ENCODE measurements around the gene P4HB.

Gene P4HB

DNA sequence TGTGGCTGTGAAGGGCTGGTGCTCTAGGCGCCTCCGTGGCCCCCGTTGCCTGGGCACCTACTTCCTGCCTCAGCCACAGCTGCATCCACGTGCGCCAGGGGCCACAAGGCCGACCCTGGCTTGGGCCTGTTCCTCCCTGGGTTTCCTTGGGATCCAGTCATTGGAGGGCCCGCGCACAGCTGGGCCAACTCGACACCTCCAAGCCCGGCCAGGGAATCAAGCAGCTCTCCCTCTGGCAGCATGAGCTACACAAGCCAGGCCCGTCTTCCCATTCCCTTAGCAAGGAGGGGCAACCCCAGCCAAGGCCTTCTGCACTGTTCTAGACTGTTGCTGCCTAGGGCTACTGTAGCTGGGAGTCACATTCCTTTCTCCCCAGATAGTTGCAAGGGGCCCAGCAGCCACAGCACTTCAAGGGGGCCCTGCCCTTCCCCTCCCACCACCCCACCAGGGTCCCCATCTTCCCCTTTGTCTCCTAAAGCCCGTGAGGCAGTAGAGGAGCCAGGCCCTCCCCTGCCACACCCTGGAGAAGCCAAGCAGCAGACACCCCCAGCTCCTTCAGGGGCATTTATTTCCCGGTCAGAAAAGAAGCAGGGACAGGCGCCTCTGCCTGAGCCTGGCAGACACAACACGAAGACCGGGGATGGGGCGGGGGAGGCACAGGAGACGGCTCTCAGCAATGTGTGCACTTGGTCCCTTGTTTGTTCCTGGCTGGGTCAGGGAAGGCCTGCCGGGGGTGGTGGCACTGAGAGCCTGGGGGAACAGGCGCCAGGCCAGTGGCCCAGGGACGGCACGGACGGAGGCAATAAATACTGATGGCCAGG, 7.0 kb upstream of the P4HB start:
- peak; percentile 68 for DNase-seq

DNA sequence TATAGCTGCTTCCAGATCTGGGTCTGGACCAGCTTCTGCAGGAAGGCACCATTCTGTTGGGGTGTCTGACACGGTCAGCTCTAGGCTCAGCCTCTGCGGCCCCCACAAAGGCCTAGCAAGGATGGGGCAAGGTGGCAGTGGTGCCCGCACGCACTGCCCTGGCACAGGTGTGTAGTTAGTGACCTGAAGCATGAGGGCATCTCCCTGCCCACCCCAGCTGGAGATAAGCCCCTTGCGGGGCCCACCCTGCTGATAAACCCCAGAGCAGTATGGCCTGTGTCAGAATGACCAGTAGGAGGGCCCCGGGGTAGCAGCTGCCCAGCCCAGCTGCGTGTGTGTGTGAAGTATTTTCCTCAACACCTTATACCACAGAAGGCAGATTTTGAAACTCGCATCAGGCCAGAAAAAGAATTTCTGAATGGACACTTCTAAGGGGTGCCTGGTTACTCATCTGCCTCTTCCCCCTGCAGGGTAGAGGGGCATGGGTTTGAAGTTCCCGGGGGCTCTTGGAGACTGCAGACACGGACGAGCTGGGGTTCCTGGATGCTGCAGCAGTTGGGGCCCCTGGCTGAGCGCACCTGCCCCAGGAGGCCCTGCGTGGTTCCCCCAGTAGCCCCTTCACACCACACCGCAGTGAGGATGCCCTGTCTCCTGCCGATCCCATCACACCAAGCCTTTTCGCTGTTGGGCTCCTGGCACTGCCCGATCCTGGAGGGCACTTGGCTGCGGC, 6.3 kb upstream of the P4HB start:
- DNase-seq = peak in 1 of 2 experiments; percentile 54

DNA sequence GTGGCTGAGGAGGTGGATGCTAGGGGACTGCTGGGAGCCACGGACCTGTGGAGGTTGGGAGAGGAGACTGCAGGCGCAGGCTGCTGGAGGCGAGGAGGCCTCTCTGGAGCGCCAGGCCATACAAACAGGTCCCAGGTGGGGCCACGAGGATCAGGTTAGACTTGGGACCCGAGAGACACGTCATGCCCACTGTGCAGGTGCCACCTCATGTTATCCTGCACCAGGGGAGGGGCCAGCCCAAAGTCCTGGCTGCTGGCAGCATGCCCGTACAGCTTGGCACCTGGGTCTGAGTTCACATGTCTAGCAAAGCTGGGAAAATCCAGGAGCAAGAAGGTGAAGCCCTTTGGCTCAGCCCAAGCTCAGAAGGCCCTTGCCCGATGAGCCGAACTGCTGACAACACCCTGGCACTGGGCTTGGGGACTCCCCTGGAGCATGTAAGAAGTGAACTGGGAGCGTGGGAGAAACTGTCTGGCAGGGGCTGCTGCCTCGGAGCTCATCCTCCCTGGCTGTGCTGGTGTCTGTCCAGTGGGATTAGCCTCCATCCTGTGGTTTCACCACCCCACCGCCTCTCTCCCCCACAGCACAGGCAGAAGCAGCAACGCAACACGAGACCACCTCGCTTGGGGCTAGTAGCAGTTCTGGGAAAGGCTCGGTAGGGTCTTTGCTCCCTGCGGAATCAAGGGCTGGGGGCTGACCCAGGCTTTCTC, 5.6 kb upstream of the P4HB start:
- no peak for DNase-seq

DNA sequence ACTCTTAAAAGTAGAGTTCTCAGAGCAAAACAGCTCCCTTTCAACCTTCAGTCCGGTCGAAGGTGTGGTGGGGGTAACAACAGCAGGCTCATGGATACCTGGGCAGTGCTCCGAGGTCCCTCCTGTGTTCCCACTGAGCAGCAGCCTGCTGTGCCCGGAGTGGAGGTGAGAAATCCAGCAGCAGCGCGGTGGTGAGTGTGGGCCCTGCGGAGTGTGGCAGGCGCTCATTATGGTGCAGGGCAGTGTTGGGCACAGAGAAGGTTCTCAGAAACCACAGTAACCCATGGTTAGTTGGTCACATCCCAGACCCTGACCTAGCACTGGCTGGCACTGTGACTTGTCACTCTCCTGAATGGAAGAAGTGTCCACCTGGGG, 5.0 kb upstream of the P4HB start:
- no peak for DNase-seq

DNA sequence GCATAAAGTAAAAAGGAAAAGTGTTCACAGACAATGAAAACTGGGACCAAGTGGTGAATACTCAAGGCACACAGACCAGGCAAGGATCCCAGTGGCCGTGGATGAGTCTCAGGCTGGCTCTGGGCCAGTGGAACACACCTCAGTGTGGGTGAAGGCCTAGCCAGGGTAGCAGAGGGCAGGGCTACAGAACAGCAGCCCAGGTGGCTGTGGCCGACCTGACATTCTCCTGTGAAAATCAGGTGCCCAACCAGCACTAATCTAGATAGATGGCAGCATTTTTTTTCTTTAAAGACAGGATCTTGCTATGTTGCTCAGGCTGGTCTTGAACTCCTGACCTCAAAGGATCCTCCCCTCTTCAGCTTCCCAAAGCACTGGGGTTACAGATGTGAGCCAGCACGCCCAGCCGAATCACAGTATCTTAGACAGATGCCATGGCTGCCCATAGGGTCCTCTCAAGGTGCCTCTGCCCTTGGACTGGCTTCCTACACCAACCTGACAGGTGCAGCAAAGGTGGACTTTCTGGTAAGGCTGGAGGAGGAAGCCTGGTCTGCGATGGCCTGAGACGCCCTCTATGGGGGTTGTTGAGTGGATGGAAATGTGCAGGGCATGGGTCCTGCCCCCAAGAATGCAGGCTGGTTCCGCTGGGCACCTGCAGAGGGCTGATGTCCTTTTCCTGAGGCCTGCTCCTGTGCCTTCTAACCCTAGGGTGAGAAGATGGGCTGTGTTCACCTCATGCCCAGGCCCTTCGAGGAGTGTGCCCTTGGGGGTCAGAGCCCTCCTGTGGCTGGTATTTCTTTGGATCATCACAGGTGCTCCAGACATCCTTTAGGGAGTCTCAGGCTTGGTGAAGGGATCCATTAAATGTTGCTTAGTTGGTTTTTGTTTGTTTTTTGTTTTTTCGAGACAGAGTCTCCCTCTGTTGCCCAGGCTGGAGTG, 3.8 kb upstream of the P4HB start:
- peak in 1 of 2 experiments; percentile 36 for DNase-seq

DNA sequence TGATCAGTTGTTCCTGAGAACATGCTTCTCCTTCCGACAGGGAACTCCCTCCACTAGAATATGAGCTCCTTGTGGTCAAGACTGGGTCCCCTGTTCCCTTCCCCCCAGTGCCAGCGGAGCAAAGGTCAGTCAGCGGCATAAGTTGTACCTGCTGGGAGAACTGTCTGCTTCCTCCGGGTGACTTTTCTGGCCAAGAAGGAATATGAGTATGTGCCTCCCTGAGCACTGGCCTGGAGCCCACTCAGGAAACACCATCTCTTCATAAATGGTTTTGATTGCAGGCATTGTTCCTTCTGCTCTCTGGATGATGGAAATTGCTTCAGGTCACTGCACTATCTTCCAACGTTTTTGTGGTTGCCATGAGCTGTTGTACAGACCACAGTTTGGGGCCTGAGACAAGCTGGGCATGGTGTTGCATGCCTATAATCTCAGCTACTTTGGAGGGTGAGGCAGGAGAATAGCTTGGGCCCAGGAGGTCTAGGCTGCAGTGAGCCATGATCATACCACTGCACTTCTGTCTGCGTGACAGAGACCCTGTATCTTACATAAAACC, 2.9 kb upstream of the P4HB start:
- DNase-seq = no peak

DNA sequence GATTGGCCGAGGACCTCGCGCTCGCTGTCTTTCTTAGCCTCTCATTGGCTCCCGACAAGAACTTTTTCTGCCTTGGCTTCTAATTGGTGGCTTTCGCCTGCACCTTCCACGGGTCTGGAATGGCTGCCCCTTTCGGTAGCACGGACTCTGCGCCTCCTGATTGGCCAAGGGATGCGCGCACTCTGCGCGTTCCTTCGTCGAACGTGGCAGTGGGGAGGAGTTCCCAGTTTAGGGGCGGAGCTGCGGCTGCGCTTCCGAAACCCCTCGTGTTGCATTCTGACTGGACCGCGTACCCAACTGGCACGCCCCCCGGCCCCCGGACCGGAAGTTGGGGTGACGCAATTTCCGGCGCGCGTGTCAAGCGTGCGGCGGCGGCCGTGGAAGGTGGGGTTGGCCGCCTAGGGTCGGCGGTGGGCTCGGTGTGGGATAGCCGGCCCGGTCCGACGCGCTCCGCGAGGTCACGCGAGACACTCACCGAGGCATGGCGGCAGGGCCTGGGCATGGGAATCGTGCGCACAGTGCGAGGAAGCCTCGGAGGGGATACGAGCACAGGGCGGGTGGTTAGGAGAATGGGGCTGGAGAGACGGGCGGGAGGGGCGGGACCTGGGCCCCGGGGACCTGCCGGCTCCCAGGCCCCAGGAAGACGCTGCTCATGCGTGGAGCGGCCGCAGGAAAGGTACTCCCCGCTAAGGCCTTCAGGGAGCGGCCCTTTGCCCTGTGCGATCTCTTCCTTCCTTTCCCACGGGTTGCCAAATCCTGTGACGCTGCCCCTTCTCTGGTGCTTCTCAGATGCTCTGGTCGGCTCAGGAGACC, 627 bp upstream of the P4HB start:
- DNase-seq = peak; percentile 100

DNA sequence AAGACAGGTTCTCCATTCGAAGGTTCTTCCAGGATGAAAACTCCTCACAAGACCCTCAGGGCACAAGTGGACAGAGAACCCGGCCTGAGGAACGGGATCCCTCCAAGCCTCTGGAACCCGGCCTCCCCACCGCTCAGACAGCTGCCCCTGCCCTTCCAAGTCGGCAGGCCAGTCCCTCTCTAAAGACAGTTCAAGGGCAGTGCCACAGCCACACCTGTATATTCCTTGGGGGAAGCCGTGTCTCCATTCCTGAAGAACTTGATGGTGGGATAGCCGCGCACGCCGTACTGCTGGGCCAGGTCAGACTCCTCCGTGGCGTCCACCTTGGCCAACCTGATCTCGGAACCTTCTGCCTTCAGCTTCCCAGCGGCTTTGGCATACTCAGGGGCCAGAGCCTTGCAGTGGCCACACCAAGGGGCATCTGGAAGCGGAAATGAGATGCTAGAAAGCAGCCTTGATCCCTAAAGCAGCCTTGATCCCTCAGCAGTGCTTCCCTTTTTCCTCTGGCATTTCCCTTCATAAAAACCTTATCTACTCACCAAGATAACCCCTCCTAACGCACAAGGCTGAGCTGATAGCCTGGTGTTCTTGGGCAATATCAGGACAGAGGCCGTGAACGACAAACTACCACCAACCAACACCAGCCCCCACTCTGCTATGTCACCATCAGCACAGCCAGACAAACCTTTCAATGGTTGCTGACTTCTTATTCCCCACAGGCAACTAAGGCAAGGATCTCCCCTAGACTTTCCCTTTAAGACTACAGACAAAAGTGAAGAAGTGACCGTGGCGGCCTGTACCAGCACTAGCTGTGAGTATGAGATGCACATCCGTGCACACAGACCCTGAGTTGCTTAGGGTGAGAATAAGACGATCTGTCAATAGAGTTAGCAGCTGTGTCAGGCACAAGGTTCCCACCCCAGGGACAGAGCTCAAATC, 1.1 kb downstream of the P4HB start:
- DNase-seq = no peak

DNA sequence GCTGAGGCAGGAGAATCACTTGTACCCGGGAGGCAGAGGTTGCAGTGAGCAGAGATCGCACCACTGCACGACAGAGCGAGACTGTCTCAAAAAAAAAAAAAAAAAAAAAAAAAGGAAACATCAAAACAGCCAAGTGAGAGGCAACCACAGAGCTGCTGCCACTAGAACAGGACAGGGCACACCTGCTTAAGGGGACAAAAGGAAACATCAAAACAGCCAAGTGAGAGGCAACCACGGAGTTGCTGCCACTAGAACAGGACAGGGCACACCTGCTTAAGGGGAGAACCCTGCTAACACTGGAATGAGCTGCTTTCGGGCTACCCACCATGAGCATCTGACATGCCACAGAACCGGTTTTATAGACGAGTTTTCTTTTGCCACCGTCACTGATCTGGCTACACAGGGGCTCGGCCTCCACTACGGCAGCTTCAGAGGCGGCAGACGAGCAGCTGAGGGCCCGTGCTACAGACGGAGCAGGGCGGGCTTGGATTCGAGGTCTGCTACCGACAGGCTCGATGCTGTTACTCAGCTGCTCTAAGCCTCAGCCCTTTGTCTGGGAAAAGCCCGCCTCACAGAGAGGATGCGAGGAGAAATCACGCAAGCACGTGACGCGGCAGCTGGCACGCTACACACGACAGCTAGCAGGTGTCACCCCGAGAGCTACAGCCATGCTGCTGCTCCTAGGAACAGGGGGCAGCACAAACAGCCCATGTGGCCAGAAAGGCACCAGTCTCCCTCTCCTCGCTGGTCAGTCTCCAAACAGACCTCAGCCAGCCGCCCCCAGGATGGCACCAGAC, 2.0 kb downstream of the P4HB start:
- no peak for DNase-seq

DNA sequence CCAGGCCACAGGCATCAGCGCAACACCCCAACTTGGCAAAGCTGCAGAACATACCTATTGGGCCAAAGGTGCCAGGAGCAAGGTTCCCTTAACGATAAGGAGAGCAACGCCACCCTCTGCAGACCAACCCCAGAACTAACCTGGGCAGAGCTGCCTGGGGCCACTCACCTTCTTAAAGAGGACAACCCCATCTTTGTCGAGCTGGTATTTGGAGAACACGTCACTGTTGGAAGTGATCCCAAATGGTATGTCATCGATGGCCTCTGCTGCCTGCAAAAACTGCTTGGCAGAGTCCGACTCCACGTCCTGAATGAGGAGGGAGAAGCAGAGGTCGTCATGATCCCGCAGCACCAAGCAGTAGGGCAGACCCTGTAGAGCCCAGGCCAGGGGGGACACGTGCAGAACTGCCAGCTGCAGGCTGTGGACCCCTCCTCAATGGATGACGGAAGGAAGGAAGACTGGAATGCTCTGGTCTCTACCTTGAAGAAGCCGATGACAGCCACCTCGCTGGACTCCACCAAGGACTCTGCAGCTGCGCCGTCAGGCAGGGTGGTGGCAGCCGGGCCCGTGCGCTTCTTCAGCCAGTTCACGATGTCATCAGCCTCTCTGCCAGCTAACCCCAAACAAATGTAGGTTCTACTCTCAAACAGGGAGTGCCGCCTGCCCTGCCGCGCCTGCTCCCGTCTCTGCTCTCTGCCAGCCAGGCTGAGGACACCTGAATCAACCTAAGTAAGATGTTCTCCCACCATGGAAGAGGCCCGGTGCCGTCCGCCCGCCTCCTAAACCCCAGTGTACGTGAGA, 5.2 kb downstream of the P4HB start:
- peak in 1 of 2 experiments; percentile 32 for DNase-seq

DNA sequence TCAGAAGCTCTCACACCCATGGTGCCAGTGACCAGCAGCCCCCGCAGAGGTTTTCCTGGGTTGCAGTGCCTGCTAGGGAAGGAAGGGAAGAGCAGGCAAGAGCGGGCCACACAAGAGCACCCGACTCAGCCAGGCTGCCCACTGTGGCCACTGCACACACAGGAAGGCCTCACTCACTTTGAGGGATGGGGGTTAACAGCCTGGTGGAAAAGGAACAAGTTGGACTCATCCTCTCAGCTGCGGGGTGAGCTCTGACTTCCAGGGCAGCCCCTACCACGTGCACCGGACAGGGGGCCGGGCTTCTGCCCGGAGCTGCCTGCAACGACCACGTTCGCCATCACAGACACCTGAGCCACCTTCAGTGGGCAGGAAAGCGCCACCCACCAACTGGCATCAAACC, 8.1 kb downstream of the P4HB start:
- DNase-seq = no peak

DNA sequence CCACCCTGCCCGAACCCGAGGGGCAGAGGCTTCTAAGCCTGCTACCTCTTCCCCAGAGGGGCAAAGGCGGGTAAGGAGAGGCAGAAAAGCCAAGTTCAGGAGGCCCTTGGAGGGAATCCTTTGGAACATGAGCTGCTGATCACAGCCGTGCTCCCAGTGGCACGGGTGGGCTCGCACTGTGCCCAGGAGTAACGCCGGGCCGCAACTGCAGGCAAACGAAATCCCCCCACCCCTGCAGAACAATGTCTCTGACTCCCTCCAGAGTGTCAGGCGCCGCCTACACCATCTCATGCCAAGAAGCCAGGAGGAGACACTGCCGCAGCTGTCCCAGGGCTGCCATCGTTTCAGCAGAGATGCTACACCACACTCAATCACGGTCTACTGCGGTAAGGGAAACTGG, 8.9 kb downstream of the P4HB start:
- no peak for DNase-seq

DNA sequence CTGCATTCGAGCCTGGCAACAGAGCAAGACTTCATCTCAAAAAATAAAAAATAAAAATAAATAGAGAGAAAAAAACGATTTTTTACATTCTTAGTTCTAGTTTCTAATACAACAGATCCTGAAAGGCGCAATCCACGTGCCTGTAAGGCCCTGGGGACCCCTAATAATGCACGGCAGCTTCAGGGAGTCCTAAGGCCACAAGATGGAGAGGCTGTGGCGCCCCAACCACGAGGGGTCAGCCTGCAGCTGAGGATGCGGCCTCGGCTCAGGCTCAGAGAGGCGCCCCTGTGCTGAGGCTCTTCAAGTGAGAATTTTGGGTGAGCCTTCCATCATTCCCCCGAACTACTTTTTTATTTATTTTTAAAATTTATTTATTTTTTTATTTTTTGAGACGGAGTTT, 10.9 kb downstream of the P4HB start:
- no peak for DNase-seq

DNA sequence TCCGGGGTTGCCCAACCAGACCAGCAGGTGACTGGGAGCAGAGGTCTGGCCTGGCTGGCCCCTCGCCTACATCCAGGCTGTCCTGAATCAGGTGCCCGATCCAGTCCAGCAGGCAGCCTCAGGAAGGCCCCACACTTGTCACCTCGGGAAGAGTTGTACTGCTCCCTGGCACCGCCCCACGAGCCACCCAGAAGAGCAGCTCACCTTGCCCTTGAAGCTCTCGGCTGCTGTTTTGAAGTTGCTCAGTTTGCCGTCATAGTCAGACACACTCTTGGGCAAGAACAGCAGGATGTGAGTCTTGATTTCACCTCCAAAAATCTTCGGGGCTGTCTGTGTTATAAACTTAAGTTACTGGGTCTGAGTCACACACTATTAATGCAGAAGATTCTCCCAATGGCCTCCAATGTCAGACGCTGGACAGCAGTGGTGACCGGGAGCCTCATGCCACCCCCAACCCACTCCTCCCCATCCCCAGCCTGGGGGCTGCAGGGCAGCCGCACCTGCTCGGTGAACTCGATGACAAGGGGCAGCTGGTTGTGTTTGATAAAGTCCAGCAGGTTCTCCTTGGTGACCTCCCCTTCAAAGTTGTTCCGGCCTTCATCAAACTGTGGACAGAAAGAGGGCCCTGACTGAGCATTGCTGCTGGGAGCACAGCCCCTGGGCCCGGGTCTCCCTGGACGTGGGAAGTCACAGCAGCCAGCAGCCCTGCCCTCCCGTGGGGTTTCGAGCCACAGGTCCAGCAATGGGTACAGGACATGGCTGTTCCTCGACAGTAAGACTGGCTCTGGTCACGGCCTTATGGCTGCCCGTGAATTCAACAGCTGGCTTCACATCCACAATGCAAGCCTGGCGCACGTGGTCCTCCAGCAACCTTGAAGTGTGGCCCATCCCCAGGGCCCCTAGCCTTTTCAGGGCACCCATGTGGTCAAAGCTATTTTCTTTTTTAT, 13.3 kb downstream of the P4HB start:
- no peak for DNase-seq

DNA sequence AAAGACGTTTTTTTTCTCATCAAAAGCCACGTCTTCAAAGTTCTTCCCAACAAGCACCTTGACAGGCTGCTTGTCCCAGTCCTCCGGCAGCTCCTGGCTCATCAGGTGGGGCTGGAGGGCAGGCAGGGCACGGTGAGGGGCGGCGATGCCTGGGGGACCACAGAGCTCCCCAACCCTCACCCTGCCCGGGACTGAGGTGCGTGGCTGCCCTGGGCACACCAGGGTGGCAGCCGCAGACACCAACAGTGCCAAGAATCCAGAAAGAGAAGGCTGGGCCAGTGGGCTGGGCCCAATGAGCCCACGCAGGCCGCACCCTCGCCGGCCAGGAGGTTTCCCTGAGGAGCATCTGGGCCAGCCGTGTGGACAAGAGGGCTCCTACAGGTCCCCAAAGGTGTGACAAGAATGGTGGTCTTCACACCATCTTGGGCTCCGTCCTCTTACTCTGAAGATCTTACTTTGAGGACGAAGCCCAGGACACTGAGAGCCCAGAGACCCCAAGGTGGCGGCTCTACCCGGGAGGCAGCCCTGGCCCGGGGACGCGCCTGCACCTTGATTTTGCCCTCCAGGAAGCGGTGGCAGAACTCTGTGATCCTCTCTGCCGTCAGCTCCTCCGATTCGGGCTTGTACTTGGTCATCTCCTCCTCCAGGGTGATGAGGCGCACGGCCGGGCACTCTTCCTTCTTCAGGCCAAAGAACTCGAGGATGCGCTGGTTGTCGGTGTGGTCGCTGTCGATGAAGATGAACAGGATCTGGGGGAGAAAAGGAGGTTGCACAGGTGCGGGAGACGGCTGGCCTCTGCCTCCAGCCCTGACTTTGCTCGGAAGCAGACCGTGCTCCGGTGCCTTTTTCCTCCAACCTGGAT, 14.2 kb downstream of the P4HB start:
- DNase-seq = no peak

DNA sequence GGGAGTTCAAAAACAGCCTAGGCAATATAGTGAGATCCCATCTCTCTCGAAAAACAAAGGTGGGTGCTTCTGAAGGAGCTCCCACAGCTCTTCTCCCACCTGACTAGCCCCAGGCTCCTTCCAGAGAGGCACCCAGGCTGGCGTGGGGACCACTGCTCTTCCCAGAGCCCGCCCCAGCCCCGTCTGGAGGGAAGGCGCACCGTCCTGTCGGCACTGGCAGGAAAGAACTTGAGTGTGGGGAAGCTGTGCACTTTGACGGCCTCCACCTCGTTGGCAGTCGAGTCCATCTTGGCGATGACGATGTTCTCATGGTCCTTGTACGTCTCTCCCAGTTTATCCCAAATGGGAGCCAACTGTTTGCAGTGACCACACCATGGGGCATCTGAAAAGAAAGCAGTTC, 15.0 kb downstream of the P4HB start:
- DNase-seq = no peak
